Stimulated activated naive CD4-positive, alpha-beta T cell (primary cell): Measurements from ENCODE around the gene PHIP.

ENCODE experiments used
- DNase-seq, 6 experiments: peaks; one replicate each; lab custom pipeline; 2025; lab: John Stamatoyannopoulos, UW

The PHIP gene

GRCh38 chr6:79009819-79010218 is 68.2 kb downstream of the PHIP start:
- no peak for DNase-seq

- DNase-seq, result no peak
Observed at GRCh38 chr6:79005497-79005896, 72.6 kb downstream of the PHIP start.

GRCh38 chr6:79005024-79005423 is 73.0 kb downstream of the PHIP start:
- no peak for DNase-seq

GRCh38 chr6:79004239-79004638 is 73.8 kb downstream of the PHIP start:
- DNase-seq, result no peak

- DNase-seq, result no peak
Observed at GRCh38 chr6:79001415-79001814, 76.6 kb downstream of the PHIP start.

GRCh38 chr6:78999737-79000136 is 78.3 kb downstream of the PHIP start:
- DNase-seq, result no peak

- no peak for DNase-seq
Observed at GRCh38 chr6:78995946-78996345, 82.1 kb downstream of the PHIP start.

- no peak for DNase-seq
Observed at GRCh38 chr6:78995346-78995745, 82.7 kb downstream of the PHIP start.

GRCh38 chr6:78993955-78994354 is 84.1 kb downstream of the PHIP start:
- DNase-seq, result no peak

- DNase-seq, result no peak
Observed at GRCh38 chr6:78989191-78989590, 88.9 kb downstream of the PHIP start.

- DNase-seq, result no peak
Observed at GRCh38 chr6:78986161-78986560, 91.9 kb downstream of the PHIP start.

GRCh38 chr6:78984225-78984950 is 93.7 kb downstream of the PHIP start:
- DNase-seq, result no peak

GRCh38 chr6:78967191-78967590 is 110.9 kb downstream of the PHIP start:
- no peak for DNase-seq

GRCh38 chr6:78966542-78966941 is 111.5 kb downstream of the PHIP start:
- no peak for DNase-seq

- no peak for DNase-seq
Observed at GRCh38 chr6:78962448-78962847, 115.6 kb downstream of the PHIP start.

- no peak for DNase-seq
Observed at GRCh38 chr6:78954740-78955139, 123.3 kb downstream of the PHIP start.

GRCh38 chr6:78953798-78954197 is 124.3 kb downstream of the PHIP start:
- DNase-seq, result no peak

GRCh38 chr6:78952362-78952761 is 125.7 kb downstream of the PHIP start:
- DNase-seq, result no peak

- no peak for DNase-seq
Observed at GRCh38 chr6:78948785-78949184, 129.3 kb downstream of the PHIP start.

GRCh38 chr6:78947962-78948361 is 130.1 kb downstream of the PHIP start:
- DNase-seq, result no peak

- no peak for DNase-seq
Observed at GRCh38 chr6:78947529-78947928, 130.5 kb downstream of the PHIP start.

GRCh38 chr6:78942446-78942845 is 135.6 kb downstream of the PHIP start:
- no peak for DNase-seq

- DNase-seq, result no peak
Observed at GRCh38 chr6:78936515-78936914, 141.5 kb downstream of the PHIP start.

GRCh38 chr6:78935553-78935952 is 142.5 kb downstream of the PHIP start:
- DNase-seq, result no peak
